Measurements from ENCODE around the gene TTC7B.
"Not testable (repeated sequence)": the region's sequence is repeated elsewhere in the genome, so short reads cannot be mapped to it uniquely, and the experiment has no call there.

The TTC7B gene

DNA sequence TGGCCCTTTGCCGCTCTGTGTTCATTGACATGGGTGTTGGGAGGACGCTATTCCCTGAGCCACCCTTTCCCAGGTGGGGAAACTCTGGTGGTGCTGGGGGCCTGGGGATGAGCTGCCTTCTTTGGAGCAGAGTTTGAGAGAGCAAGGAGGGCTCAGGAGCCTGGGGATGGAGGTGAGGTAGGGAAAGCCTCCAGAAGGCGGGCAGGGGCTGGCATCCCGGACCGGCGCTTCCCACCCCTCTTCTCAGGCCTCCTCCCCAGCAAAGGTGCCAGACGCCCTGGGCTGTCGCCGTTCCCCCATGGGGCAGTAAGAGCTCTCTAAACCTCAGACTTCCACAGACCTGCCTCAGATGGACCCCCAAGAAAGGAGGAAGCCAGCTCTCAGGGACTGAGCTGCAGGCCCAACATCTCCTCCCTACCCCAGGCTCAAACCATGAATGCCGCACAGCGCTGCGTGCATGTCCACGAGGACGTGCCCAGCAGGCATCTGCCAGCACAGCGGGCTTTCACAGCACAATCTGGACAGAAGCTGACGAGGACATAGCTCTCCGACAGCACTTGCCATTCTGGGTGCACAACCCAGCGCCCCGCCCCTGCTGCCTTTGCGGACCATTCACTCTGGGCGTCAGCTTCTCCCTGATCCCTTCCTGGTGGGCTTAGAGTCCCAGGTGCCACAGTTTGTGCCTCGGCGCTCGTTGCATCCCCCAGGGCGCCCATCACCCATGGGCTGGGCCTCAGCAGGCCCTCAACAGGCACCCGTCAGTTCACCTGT lies 14.9 kb upstream of the TTC7B start:
- DNase-seq (ENCODE audit: low spot score): no peak

DNA sequence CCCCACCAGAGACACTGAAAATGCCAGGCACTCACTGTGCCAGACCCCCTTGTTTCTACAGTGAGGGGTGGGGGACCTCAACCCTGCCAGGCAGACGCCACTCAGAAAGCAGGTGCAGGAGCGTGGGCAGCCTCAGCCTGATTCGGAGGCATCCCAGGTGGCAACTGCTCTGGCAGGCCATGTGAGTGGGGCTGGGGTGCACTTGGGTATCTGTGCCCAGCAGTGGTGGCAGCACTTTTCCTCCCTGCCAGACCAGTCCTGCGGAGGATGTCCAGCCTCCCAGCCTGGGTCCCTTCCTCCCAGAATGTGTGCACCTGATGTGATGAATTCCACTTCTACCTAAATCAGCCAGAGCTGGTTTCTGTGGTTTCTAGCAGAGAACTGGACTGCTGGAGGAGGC lies 13.4 kb upstream of the TTC7B start:
- no peak for DNase-seq (ENCODE audit: low spot score)

DNA sequence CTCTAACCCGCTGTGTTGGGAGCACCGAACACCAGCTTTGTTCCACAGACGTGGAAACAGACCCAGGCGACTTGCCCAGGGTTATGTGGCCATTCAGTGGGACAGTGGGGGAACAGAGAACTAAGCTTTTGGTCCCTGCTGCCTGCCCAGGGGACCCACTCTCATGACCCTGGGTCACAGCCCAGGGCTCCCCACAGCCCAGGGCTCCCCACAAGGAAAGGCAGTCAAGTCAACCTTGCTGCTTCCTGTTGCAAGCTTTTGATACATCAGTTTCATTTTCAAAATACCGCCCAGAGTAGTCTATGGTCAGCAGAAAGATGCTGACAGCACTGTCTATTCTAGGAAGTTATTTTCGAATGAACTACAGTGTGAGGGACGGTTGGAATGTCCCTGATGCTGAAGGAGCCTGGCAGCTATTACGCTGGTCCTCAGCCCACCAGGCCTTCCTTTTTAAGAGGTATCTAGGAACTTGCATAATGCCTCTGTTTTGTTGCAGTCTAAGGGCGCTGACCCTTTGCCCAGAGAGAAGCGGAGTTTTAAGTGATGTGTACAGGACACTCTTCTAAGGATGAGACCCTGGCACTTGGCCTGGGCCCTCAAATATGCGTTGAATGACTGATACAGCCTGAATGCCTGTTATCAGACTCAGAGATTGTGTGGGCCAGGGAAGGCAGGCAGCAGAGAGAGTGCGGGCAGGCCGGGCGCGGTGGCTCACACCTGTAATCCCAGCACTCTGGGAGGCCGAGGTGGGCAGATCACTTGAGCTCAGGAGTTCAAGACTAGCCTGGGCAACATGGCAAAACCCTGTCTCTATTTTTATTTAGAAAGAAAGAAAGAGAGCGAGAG lies 12.6 kb upstream of the TTC7B start:
- peak; percentile 68 for DNase-seq (ENCODE audit: low spot score)

DNA sequence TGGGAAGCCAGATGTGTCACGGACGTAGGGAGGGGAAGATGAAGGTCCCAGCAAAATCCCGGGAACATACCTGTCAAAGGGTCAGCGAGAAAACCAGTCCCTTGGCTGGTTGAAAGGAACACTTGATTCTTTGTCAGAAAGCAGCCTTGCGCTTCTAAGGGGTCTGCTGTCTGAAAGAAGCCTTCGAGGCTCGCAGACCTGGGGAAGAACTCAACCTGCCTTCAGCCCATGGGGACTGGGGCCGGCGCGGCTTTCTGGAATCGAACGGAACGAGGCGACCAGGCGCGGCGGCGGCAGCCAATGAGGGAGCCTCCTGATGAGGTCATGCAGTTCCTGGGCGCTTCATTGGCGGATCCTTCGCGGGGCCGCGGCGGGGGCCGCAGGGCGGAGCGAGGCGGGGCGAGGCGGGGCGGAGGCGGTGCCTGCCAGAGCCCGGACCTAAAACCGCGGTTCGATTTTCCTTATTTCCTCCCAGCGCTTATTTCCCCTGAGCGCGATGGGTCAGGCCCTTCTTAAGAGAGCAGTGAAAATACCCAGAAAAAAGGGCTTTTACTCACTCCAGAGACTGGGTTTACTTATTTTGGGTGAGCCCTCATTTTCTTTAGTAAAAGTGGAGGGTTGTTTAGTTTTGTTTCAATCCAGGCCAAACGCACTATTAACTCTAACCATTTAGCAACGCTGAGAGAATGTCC lies 11.8 kb upstream of the TTC7B start:
- peak; percentile 93 for DNase-seq (ENCODE audit: low spot score)

DNA sequence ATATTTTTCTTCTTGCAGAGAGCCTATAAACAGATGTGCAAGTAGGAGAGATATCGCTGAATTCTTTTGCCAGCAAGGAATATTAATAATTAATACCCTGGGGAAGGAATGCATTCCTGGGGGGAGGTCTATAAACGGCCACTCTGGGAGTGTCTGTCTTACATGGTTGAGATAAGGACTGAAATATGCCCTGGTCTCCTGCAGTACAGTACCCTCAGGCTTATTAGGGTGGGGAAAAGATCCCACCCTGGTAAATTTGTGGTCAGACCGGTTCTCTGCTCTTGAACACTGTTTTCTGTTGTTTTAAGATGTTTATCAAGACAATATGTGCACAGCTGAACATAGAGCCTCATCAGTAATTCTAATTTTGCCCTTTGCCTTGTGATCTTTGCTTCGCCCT lies 7.3 kb upstream of the TTC7B start:
- not testable (repeated sequence) for DNase-seq (ENCODE audit: low spot score)

DNA sequence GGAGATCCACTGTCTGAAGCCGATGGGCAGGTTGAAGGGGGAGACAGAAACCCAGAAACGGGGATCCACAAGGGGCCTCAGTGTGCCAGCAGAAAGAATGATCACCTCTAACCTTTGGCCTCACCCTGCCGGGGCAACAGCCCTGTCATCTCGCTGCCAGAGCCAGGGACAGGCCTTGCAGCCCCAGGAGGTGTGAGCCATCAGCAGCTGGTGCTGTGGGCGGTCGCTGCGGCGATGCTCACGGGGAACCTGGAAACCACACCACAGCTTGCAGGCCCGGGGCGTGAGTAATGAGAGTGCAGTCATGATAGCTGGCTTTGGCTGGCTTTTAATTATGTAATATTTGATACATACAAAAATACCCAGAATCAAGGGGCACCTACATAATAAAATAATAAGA lies 4.7 kb upstream of the TTC7B start:
- no peak for DNase-seq (ENCODE audit: low spot score)

DNA sequence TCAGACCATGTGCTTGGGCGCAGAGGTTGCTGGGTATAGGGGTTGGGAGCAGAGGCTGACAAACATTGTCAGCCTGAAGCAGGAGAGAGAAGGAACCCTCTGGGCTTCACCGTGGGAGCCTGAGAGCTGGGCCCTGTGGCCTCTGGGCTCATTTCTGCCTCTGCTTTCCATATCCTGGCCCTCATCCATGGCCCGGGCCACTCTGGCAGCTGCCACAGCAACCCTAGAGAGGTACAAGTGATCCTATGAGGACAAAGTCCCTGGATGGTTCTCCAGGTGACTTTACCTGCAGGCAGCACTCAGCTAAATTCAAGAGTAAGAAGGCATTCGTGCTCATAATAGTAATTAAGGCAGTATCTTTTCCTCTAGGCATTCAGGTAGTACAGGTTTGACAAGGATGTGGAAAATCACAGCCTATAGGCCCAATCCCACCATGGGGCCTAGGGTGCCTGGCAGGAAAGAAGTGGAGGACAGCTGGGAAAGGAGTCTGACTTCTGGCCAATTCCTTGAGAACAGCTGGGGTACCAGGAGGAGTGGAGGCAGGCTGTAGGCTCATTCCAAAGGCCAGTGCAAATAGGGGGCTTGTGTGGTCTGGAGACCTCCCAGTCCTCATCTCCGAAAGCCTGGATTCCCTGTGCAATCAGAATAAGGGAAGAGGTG lies 3.6 kb upstream of the TTC7B start:
- DNase-seq (ENCODE audit: low spot score): no peak

DNA sequence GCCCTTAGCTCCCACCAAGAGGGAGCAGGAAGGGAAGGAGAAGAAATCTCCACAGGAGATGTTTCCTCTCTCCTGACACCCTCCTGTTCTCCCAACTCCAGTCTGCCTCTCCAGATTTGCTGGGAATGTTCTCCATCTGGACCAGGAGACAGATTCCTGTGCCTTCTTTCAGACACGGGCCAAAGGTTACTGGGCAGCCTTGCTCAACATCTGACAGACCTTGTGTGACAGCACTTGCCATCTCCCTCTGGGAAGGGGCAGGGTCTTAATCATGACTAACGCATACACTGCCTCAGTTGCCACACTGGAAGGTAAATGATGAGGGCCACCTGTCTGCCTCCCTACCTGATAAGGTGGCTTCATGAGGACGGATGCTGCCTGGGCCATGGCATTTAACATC lies 2.5 kb upstream of the TTC7B start:
- no peak for DNase-seq (ENCODE audit: low spot score)

DNA sequence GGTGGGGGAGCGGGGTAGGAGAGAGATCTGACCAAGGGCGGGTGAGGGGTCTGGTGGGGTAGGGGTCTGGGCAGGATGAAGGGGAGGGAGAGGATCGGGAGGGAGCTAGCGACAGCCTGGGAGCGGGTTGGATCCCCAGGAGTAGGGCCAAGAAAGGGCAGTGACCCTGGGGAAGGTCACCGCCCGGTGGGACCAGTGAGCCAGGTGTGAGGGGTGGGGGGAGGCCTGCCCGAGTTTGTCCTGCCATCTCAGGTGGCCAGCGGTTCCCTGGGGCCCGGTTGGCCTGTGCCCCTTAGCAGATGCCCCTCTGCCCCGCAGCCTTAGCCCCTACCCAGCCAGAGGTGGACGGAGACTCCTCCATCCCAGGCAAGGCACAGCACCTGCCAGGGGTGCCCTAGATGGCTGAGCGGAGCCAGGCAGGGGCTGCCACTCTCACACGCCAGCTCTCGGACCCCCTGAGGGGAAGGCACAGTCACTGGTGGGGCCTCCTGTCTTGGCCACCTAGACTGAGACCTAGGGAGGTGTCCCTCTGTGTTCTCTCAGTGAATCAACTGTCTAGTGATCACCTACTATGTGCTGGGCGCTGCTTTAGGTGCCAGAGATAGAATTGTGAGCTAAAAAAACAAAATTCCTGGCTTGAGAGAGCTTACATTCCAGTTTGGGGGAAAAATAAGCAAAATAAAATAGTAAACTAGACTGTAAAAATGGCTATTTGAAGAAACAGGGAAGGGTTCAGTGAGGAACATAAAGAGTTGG lies 629 bp upstream of the TTC7B start:
- DNase-seq (ENCODE audit: low spot score): no peak

DNA sequence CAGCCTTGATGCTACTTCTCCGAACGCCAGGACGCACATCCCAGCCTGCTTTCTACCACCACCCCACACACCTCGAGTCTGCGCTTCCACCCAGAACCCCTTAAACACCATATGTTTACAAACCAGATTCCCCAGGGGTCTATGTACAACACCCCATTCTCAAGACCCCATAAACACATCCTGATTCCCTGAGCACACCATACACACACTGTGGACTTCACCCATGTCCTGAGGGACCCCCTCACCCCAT lies 733 bp downstream of the TTC7B start:
- DNase-seq (ENCODE audit: low spot score): no peak

DNA sequence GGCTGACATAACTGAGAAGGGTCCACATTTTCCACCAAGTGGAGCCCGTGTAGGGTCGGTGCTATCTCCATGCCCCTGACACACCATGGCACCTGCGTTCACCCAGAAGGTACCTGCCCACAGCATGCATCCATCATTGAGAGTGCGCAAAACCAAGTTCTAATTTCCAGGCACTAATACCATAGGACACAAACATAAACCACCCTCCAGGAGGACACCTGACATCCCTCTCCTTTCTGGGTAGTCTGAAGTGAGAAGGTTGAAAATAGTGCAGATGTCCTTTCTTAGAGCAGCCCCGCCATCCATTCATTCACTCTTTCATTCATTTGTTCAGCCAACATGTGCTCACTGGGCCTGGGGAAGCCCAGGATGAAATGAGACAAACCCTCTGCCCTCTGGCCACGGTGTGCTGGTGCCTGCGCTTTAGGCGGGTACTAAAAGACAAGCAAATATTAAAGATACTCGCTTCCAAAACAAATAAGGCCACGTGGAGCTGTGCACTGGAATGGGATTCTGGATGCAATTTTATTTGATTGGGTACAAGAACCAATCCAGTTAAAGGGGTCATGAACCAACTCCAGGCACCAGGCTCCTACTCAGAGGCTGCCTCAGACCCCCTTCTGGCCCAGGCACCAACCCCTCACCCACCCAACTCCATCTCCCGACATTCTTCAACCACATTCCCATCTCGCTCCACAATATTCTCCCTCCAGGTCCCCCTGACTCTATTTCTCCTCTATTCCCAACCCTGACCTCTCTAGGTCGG lies 1.2 kb downstream of the TTC7B start:
- no peak for DNase-seq (ENCODE audit: low spot score)

DNA sequence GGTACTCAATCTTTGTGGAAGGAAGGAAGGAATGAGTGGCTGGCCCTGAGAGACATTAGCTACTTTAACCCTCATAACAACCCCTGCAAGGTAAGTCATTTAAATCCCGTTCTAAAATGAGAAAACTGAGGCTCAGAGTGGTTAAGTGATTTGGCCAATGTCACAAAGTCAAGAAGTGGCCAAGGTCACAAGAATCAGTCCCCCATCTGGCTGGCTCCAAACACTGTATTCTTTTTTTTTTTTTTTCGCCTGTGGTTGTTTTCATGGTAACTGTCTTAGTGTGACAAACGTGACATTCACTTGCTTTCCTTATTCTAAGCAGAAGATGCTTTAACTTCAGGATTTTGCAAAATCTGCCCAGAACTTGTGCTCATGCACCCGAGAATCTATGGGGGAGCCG lies 2.8 kb downstream of the TTC7B start:
- no peak for DNase-seq (ENCODE audit: low spot score)

DNA sequence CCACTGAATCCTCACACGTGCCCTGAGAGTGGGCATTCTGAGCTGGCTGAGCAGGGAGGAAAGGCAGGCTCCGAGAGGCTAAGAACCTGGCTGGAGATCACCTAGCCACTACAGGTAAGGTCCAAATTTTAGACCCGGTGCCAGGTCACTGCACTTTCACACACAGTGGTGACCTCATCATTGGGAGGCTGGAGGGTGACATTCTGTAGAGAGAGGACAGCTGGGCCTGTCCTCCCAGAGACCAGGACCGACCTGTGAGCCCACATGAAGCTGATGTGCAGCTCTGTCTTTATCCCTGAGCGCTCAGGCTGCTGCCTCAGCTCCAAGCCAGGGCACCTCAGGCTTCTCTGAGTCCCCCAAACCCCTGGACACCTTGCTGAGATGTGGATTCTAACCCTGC lies 4.1 kb downstream of the TTC7B start:
- no peak for DNase-seq (ENCODE audit: low spot score)

DNA sequence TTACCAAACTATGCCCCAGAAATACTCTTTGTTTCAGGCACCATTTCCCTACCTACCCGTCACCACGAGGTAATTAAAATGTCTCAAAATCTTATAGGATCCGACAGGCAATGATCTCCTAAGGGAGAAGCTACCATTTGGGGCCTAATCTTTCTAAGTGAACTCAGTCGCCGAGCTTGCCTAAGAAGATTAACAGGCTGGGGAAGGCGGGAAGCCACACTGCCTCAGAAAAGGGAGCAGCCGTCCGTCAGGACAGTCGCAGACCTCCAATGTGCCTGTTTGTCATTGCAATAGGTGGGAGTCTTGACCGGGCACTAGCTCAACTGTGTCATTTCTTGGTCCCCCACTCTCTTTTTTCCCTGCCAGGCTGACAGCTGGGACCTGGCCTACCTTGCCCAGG lies 4.6 kb downstream of the TTC7B start:
- no peak for DNase-seq (ENCODE audit: low spot score)

DNA sequence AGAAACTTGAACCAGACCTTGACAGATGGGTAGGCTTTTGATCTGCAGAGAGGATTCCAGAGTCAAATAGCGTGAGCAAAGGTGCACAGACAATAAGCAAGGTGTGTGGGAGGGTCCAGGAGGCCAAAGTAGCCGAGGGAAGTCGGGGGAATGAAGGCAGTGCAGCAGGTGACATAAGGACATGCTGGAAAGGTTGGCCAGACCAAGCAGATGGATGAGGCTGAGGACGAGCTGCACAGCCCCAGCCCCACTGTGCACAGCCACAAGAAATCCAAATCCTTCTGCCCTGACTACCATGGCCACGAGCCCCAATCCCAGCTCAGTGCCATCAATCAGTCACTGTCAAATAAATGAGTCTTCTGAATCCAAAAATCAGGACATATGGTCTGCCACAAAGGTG lies 5.4 kb downstream of the TTC7B start:
- no peak for DNase-seq (ENCODE audit: low spot score)

DNA sequence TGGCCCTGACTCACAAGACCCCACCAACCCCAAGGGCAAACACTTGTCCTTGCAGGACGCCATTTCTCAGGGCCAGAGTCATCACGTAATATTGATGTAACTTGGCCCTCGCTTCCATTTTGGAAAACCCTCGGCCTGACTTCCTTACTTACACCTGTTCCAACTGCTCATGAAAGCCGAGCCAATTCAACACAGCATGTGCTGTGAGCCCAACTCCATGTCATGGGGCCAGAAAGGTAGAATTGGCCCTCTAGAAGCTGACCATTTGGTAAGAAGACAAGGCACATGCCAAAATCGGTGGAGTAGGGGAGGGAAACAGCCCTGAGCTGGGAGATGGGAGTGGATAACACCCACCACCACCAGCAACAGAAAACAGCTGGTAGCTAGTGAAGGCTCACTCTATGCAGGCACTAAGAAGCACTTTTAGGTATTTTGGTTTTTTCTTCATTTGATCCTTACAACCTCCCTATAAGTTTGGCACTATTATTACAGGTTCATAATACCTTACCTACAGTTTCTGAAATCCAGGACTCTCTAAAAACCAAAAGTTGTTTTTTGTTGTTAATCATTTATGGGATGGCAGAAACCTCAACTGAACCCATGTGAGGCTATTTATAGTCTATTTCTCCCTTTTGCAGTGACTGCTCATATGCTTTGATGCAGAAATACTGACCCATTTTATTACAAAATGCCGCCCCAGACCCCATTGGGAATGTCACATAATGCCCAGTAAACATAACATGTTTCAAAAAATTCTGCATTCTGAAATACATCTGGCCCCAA lies 6.5 kb downstream of the TTC7B start:
- no peak for DNase-seq (ENCODE audit: low spot score)

DNA sequence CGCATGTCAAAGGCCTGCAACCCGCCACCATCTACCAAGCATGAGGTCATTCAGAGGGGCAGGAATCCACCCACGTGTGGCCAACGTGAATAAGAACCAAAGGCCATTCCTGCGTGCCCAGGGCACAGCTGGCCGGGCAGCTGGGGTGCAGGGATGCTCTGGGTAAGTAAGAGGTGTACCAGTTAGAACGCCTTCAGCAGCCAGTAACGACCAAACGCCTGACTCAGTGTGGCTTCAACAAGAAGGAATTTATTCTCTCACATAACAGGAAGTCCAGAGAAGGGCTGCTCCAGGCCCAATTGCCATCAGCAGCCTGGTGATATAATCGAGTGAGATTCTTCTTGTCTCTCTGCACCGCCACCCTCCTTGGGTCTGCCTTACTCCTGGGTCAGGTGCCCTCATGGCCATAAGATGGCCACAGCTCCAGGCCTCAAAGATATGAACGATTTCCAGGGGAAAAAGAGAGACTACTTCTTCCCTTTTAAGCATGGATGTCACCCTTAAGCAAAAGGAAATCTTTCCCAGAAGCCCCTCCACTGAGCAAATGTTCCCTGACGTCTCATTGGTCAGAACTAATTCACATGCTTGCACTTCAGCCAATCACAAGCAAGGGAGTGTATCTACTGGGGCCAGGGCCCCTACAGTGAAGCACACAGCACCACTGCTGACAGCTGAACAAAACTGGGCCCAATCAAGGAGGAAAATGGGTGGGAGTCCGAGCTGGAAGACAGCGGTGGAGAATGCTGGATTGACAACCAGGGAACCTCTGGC lies 7.3 kb downstream of the TTC7B start:
- no peak for DNase-seq (ENCODE audit: low spot score)

DNA sequence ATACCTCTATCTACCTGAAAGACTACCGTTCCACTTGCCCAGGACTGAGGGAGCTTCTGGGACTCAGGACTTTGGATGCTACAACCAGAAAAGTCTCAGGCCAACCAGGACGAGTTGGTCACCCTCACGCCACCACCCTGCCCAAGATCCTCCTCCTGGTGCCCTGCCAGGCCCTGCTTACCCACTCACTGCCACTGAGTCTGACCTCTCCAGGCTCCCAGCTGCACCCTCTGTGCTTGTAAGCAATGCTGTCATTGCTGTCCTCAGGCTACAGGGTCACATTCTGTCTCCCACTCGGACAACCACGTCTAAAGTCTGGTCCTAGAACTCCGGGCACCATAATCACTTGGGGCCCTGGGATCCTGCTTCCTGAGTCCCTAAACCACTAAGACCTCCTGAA lies 9.2 kb downstream of the TTC7B start:
- DNase-seq (ENCODE audit: low spot score): no peak

DNA sequence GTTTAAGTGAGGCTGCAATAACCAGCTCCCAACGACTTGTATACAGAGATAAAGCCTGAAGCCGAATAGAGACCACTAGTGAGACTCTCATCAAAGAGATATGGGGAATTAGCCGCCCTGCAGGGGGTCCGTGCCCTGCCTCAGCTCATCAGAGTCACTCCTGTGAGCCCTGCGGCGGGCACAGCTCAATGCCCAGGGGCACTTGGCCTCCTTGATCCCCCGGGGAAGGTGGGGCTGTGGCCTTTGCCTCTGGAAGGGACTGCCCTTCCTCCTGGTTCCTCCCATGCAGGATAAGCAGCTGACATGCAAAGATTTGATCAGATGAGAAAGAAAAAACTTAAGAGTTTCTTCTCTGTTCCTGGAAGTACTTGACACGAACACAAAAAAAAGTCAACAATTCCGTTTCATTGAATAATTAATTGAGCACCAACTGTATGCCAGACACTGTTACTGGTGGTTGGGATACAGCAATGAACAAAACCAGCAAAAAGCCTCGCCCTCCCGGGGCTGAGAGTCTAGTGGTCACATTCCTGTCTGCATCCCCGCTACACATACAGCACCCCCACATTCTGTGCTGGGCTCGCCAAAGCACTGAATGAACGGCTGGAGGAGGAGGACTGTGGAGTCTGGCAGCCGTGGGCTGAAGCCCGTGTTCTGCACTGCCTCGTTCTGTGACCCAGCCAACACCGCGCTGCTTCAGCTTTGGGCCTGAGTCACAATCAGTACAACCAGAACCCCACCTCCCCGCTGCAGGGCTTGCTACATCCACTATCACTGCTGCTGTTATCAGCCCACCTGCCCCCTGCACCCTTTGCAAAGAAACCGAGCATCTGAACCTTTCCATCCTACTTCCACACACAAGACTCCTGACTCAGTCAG lies 10.3 kb downstream of the TTC7B start:
- no peak for DNase-seq (ENCODE audit: low spot score)

All from pons (tissue), 1 donor.